ENCODE measurements around the gene JUNB.
A peak's percentile ranks its signal among the peaks of the same experiment; 100 is the strongest.

Gene JUNB

GRCh38 chr19:12764698-12765097 lies 26.6 kb upstream of the JUNB start:
- Histone ChIP-seq H2AK5ac (ENCODE audit: low read length) (no peak overlapping the region), H2AFZ (ENCODE audit: insufficient read depth, low read length, poor library complexity) (no peak overlapping the region), H3K4me1 (ENCODE audit: control insufficient read depth in 1 of 2, insufficient read depth in 2 of 2, low read length in 2 of 2) (peaks cover 0 to under 1% of the 10 kb centered on the region in 2 experiments), H3K27me3 (ENCODE audit: insufficient read depth, low read length) (no peaks in the 10 kb centered on the region), H3K27ac (ENCODE audit: low read depth, low read length) (no peak overlapping the region), H3K36me3 (ENCODE audit: control insufficient read depth in 1 of 2, insufficient read depth in 2 of 2, low read length in 2 of 2) (peaks cover 53 to 60% of the 10 kb centered on the region in 2 experiments), H2BK12ac (ENCODE audit: low read length) (no peak overlapping the region), H2BK5ac (ENCODE audit: low read depth, low read length, poor library complexity) (no peak overlapping the region), H4K91ac (ENCODE audit: low read depth, low read length) (no peak overlapping the region), H3K4me2 (ENCODE audit: low read length) (no peak overlapping the region), H3K4ac (ENCODE audit: low read depth, low read length) (no peak overlapping the region), H3K9me3 (ENCODE audit: insufficient read depth, low read depth, low read length) (peaks cover 5% of the 10 kb centered on the region), H3K4me3 (ENCODE audit: low read depth, low read length) (no peak overlapping the region), H3K18ac (ENCODE audit: low read length) (no peak overlapping the region), H4K8ac (ENCODE audit: low read depth, low read length) (no peak overlapping the region), H3K14ac (ENCODE audit: low read length) (no peak overlapping the region), H4K12ac (ENCODE audit: low read depth, low read length) (no peak overlapping the region), H3K79me2 (ENCODE audit: control insufficient read depth, insufficient read depth, low read length, poor library complexity) (no peaks in the 10 kb centered on the region), H3K79me1 (ENCODE audit: low read length) (no peaks in the 10 kb centered on the region), H3K9ac (ENCODE audit: low read length) (no peak overlapping the region), H2BK120ac (ENCODE audit: insufficient read depth, low read length, poor library complexity) (no peak overlapping the region), H3K23ac (ENCODE audit: low read length) (no peak overlapping the region)
- DNase-seq = no peak
- WGBS (ENCODE audit: extremely low coverage, insufficient coverage, insufficient read length) = no CpG with 5 or more reads among the region's 16 CpGs

DNA sequence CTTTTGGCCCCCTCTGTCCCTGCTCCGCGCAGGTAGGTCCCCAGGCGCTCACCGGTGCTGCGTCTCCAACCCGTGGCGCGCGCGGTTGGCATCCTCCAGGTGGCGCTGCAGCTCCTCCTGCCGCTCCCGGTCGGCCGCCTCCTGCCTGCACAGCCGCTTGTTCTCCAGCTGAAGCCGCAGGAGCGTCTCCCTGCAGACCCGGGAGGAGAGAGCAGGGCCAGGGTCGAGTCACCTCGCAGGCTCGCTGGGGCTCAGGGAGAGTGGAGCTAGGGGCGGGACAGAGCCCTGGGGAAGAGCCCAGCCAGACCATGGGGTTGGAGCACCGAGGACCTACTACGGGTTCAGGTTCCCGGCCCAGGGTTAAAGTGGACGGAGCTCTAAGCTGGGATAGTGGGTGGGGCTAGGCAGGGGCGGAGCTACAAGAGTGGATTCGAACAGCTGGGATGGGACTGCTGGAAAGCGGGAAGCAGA lies 25.2 kb upstream of the JUNB start:
- Histone ChIP-seq H3K23ac (ENCODE audit: low read length) (no peak overlapping the region), H3K18ac (ENCODE audit: low read length) (no peak overlapping the region), H3K79me2 (ENCODE audit: control insufficient read depth, insufficient read depth, low read length, poor library complexity) (no peaks in the 10 kb centered on the region), H4K12ac (ENCODE audit: low read depth, low read length) (no peak overlapping the region), H2AK5ac (ENCODE audit: low read length) (no peak overlapping the region), H4K91ac (ENCODE audit: low read depth, low read length) (no peak overlapping the region), H2BK12ac (ENCODE audit: low read length) (no peak overlapping the region), H3K9me3 (ENCODE audit: insufficient read depth, low read depth, low read length) (peaks cover 5% of the 10 kb centered on the region), H2AFZ (ENCODE audit: insufficient read depth, low read length, poor library complexity) (no peak overlapping the region), H3K4me2 (ENCODE audit: low read length) (no peak overlapping the region), H3K4ac (ENCODE audit: low read depth, low read length) (no peak overlapping the region), H3K27me3 (ENCODE audit: insufficient read depth, low read length) (no peaks in the 10 kb centered on the region), H3K14ac (ENCODE audit: low read length) (no peak overlapping the region), H3K36me3 (ENCODE audit: control insufficient read depth in 1 of 2, insufficient read depth in 2 of 2, low read length in 2 of 2) (peaks cover 67 to 71% of the 10 kb centered on the region in 2 experiments), H3K79me1 (ENCODE audit: low read length) (no peaks in the 10 kb centered on the region), H3K4me3 (ENCODE audit: low read depth, low read length) (no peak overlapping the region), H3K4me1 (ENCODE audit: control insufficient read depth in 1 of 2, insufficient read depth in 2 of 2, low read length in 2 of 2) (peaks cover 0 to 3% of the 10 kb centered on the region in 2 experiments), H2BK5ac (ENCODE audit: low read depth, low read length, poor library complexity) (no peak overlapping the region), H4K8ac (ENCODE audit: low read depth, low read length) (no peak overlapping the region), H2BK120ac (ENCODE audit: insufficient read depth, low read length, poor library complexity) (no peak overlapping the region), H3K27ac (ENCODE audit: low read depth, low read length) (no peak overlapping the region), H3K9ac (ENCODE audit: low read length) (no peak overlapping the region)
- WGBS (ENCODE audit: extremely low coverage, insufficient coverage, insufficient read length) = no CpG with 5 or more reads among the region's 30 CpGs
- peak; percentile 90 to 91 for DNase-seq

DNA sequence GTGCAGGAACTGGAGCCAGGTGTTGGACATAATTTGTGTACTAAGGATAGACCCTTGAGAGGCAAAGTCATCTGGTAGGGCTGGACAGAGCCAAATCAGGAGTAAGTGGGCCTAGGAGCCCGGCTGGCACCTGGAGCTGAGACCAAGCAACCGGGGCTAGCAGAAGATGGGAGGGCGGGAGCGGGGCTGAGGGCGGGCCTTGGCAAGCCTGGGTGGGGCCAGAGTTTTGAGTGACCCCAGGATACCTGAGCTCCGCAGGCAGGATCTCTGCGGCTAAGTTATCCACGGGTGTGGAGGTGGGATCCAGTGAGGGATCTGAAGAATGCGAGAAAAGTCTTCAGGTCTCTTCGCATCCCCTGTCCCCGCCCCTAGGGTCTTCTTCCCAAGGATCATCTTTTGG lies 24.1 kb upstream of the JUNB start:
- no CpG with 5 or more reads among the region's 11 CpGs for WGBS (ENCODE audit: extremely low coverage, insufficient coverage, insufficient read length)
- Histone ChIP-seq H2BK5ac (ENCODE audit: low read depth, low read length, poor library complexity) (no peak overlapping the region), H3K27me3 (ENCODE audit: insufficient read depth, low read length) (no peaks in the 10 kb centered on the region), H2AFZ (ENCODE audit: insufficient read depth, low read length, poor library complexity) (no peak overlapping the region), H3K27ac (ENCODE audit: low read depth, low read length) (no peak overlapping the region), H4K8ac (ENCODE audit: low read depth, low read length) (no peak overlapping the region), H3K23ac (ENCODE audit: low read length) (no peak overlapping the region), H3K79me1 (ENCODE audit: low read length) (no peaks in the 10 kb centered on the region), H3K79me2 (ENCODE audit: control insufficient read depth, insufficient read depth, low read length, poor library complexity) (no peaks in the 10 kb centered on the region), H4K12ac (ENCODE audit: low read depth, low read length) (no peak overlapping the region), H3K4me1 (ENCODE audit: control insufficient read depth in 1 of 2, insufficient read depth in 2 of 2, low read length in 2 of 2) (peaks cover 0 to 3% of the 10 kb centered on the region in 2 experiments), H3K4me3 (ENCODE audit: low read depth, low read length) (no peak overlapping the region), H2AK5ac (ENCODE audit: low read length) (no peak overlapping the region), H3K18ac (ENCODE audit: low read length) (no peak overlapping the region), H3K9me3 (ENCODE audit: insufficient read depth, low read depth, low read length) (peaks cover 5% of the 10 kb centered on the region), H4K91ac (ENCODE audit: low read depth, low read length) (no peak overlapping the region), H2BK12ac (ENCODE audit: low read length) (no peak overlapping the region), H3K4ac (ENCODE audit: low read depth, low read length) (no peak overlapping the region), H3K36me3 (ENCODE audit: control insufficient read depth in 1 of 2, insufficient read depth in 2 of 2, low read length in 2 of 2) (peaks cover 67 to 68% of the 10 kb centered on the region in 2 experiments), H3K4me2 (ENCODE audit: low read length) (no peak overlapping the region), H3K9ac (ENCODE audit: low read length) (no peak overlapping the region), H2BK120ac (ENCODE audit: insufficient read depth, low read length, poor library complexity) (no peak overlapping the region), H3K14ac (ENCODE audit: low read length) (no peak overlapping the region)
- DNase-seq = no peak

DNA sequence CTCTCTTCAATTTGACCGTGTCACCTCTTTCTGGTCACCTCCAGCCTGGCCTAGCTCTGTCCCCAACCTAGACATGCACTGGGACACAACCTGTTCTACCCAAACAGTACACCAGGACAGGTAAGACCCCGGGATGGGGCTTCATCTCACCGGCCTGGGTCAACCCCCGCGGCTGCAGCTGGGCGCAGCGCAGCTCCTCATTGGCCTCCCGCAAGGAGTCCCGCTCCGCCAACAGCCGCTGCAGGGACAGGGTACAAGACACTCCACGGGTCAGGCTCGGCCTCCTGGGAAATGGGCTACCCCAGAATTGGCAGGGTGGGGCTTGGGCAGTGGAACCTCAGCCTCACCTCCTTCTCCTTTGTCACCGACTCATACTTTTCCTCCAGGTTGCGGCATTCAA lies 23.6 kb upstream of the JUNB start:
- no peak overlapping the region for H3K4me3 ChIP-seq (ENCODE audit: low read depth, low read length)
- no CpG with 5 or more reads among the region's 15 CpGs for WGBS (ENCODE audit: extremely low coverage, insufficient coverage, insufficient read length)
- no peaks in the 10 kb centered on the region for H3K79me1 ChIP-seq (ENCODE audit: low read length)
- peaks cover 64 to 68% of the 10 kb centered on the region in 2 experiments for H3K36me3 ChIP-seq (ENCODE audit: control insufficient read depth in 1 of 2, insufficient read depth in 2 of 2, low read length in 2 of 2)
- no peak overlapping the region for H3K18ac ChIP-seq (ENCODE audit: low read length)
- H3K27me3 ChIP-seq (ENCODE audit: insufficient read depth, low read length) = no peaks in the 10 kb centered on the region
- no peak overlapping the region for H2BK5ac ChIP-seq (ENCODE audit: low read depth, low read length, poor library complexity)
- no peak overlapping the region for H2AK5ac ChIP-seq (ENCODE audit: low read length)
- H3K27ac ChIP-seq (ENCODE audit: low read depth, low read length) = no peak overlapping the region
- H4K8ac ChIP-seq (ENCODE audit: low read depth, low read length) = no peak overlapping the region
- no peak overlapping the region for H2BK12ac ChIP-seq (ENCODE audit: low read length)
- no peak overlapping the region for H3K14ac ChIP-seq (ENCODE audit: low read length)
- no peak overlapping the region for H2BK120ac ChIP-seq (ENCODE audit: insufficient read depth, low read length, poor library complexity)
- no peak overlapping the region for H3K4ac ChIP-seq (ENCODE audit: low read depth, low read length)
- H3K9ac ChIP-seq (ENCODE audit: low read length) = no peak overlapping the region
- peaks cover 5% of the 10 kb centered on the region for H3K9me3 ChIP-seq (ENCODE audit: insufficient read depth, low read depth, low read length)
- H4K12ac ChIP-seq (ENCODE audit: low read depth, low read length) = no peak overlapping the region
- no peaks in the 10 kb centered on the region for H3K79me2 ChIP-seq (ENCODE audit: control insufficient read depth, insufficient read depth, low read length, poor library complexity)
- H3K4me2 ChIP-seq (ENCODE audit: low read length) = no peak overlapping the region
- peaks cover 0 to 3% of the 10 kb centered on the region in 2 experiments for H3K4me1 ChIP-seq (ENCODE audit: control insufficient read depth in 1 of 2, insufficient read depth in 2 of 2, low read length in 2 of 2)
- DNase-seq = no peak
- no peak overlapping the region for H4K91ac ChIP-seq (ENCODE audit: low read depth, low read length)
- H2AFZ ChIP-seq (ENCODE audit: insufficient read depth, low read length, poor library complexity) = no peak overlapping the region
- H3K23ac ChIP-seq (ENCODE audit: low read length) = no peak overlapping the region

Data from trophoblast cell (in vitro differentiated cells and primary cell).